CD8-positive, alpha-beta memory T cell (primary cell): ENCODE measurements around the gene HDGFL2. TPM values are rescaled to one million over a fixed set of nuclear protein-coding genes. Genes with fewer than 3 reads are reported as not detected.
A peak's percentile ranks its signal among the peaks of the same experiment; 100 is the strongest.

Experiments used
- CTCF ChIA-PET: fragments of 350-600 bp; sonication (Branson Sonifier 250); formaldehyde crosslinking; loops from one replicate; lab custom pipeline; 2021; ENCODE audit warnings: antibody characterized with exemption; lab: Charles Lee
- POLR2A ChIA-PET: fragments of 350-600 bp; sonication (Branson Sonifier 250); formaldehyde crosslinking; loops from one replicate; lab custom pipeline; 2021; ENCODE audit warnings: antibody characterized with exemption; lab: Charles Lee
- DNase-seq, 5 donors: peaks; one replicate each; pipeline versions ENCODE4 v3.0.0 to v3.0.0-alpha.2; 2020 to 2022; ENCODE audit warnings: mixed read lengths in 1 of 5
- H3K27ac ChIP-seq: one replicate; pipeline ENCODE4 v1.7.0; 2013; ENCODE audit warnings: low read depth, mild to moderate bottlenecking, low read length, moderate library complexity
- H3K27me3 ChIP-seq: 2 replicates; pipeline ENCODE4 v1.7.0; 2013; ENCODE audit warnings: low read length, mild to moderate bottlenecking; ENCODE audit not compliant: insufficient read depth, poor library complexity, severe bottlenecking
- H3K36me3 ChIP-seq: 2 replicates; pipeline ENCODE4 v1.7.0; 2013; ENCODE audit warnings: mild to moderate bottlenecking, low read length, moderate library complexity; ENCODE audit not compliant: insufficient read depth
- H3K4me1 ChIP-seq: 2 replicates; pipeline ENCODE4 v1.7.0; 2013; ENCODE audit warnings: mild to moderate bottlenecking, low read length, moderate library complexity; ENCODE audit not compliant: insufficient read depth
- H3K4me3 ChIP-seq: 2 replicates; pipeline ENCODE4 v1.7.0; 2013; ENCODE audit warnings: mild to moderate bottlenecking, low read length
- H3K9me3 ChIP-seq: 2 replicates; pipeline ENCODE4 v1.7.0; 2013; ENCODE audit warnings: mild to moderate bottlenecking, low read length
- H3K27ac Mint-ChIP-seq, 8 donors: one replicate each; pipeline ENCODE4 v1.8.0; 2020 to 2021; ENCODE audit warnings: mixed read lengths in 8 of 8, mild to moderate bottlenecking in 6 of 8, inconsistent platforms in 3 of 8, moderate library complexity in 3 of 8
- H3K27me3 Mint-ChIP-seq, 2 donors: one replicate each; pipeline ENCODE4 v1.8.0; 2020 to 2021; ENCODE audit warnings: mixed read lengths in 2 of 2, mild to moderate bottlenecking in 1 of 2, moderate library complexity in 1 of 2
- H3K36me3 Mint-ChIP-seq, 3 donors: one replicate each; pipeline ENCODE4 v1.8.0; 2020 to 2021; ENCODE audit warnings: mixed read lengths in 3 of 3, inconsistent platforms in 1 of 3, mild to moderate bottlenecking in 1 of 3
- H3K4me1 Mint-ChIP-seq, 3 donors: one replicate each; pipeline ENCODE4 v1.8.0; 2020 to 2021; ENCODE audit warnings: mixed read lengths in 3 of 3, inconsistent platforms in 1 of 3, mild to moderate bottlenecking in 1 of 3
- H3K4me3 Mint-ChIP-seq, 7 donors: one replicate each; pipeline ENCODE4 v1.8.0; 2020 to 2021; ENCODE audit warnings: mixed read lengths in 7 of 7, mild to moderate bottlenecking in 6 of 7, moderate library complexity in 4 of 7, inconsistent platforms in 2 of 7
- H3K9me3 Mint-ChIP-seq, 5 donors: one replicate each; pipeline ENCODE4 v1.8.0; 2020 to 2022; ENCODE audit warnings: mixed read lengths in 5 of 5, mild to moderate bottlenecking in 3 of 5, moderate library complexity in 2 of 5, inconsistent platforms in 1 of 5
- polyA plus RNA-seq: library from polyadenylated mRNA; unstranded; fragments of 300-500 nt; fragmentation: Illumina TruSeq; gene quantifications from one replicate; pipeline ENCODE4 v1.2.3, GENCODE V29; 2021
- total RNA-seq, 2 experiments: library from RNA; stranded (reverse); gene quantifications; one replicate each; pipeline ENCODE4 v1.2.3, GENCODE V29; 2021

The HDGFL2 gene
- total and polyA plus RNA-seq, 3 experiments from 2014 or later: 24.9 to 45.4 (median 42.7) TPM

DNA sequence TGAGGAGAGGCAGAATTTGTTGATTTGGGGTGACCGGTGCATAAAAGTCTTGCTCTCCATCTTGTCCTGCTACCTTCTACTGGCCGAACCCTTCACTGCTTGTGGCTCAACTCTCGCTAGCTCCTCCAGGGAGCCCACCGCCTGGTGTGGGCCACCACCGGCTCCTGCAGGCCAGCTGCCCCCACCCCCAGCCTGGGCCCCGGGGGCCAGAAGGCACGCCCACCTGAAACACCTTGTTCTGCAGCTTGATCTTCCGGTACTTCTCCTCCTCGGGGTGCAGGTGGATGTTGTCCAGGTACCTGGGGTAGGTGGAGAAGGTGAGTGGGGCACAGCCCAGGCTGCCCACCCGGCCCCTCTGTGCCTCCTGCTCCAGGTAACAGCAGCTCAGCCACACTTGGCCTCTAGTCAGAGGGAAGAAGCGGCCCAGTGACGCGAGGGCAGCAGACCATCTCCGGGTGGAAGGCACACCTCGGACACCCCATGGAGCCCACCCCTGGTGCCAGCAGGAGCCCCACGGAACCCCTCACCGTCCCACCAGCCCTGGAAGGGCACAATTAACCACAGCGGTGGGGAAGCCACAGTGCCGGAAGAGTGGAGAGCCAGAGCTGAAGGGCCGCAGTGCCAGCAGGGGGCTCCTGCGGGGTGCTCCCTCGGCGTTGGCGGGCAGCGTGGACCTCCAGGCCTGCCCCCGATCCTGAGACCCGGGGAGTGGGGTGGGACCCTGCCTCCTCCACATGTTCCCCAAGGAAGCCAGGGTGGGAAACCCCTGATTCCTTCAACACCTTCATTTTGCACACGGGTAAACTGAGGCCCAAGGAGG, 24.6 kb upstream of the HDGFL2 start:
- H3K4me3 ChIP-seq: no peak overlapping the region
- DNase-seq: no peak
- POLR2A ChIA-PET: no interaction called here
- H3K36me3 ChIP-seq: peaks cover 3% of the 10 kb centered on the region
- CTCF ChIA-PET: no interaction called here
- Mint-ChIP-seq H3K9me3 (no peaks in the 10 kb centered on the region), H3K4me3 (no peak overlapping the region), H3K36me3 (peaks cover 0 to 66% (median 5%) of the 10 kb centered on the region in 3 donors), H3K27me3 (no peaks in the 10 kb centered on the region), H3K4me1 (peaks cover 0 to 4% (median 0%) of the 10 kb centered on the region in 3 donors), H3K27ac (no peak overlapping the region)
- no peak overlapping the region for H3K27ac ChIP-seq
- no peaks in the 10 kb centered on the region for H3K9me3 ChIP-seq
- no peaks in the 10 kb centered on the region for H3K27me3 ChIP-seq
- H3K4me1 ChIP-seq: no peaks in the 10 kb centered on the region

DNA sequence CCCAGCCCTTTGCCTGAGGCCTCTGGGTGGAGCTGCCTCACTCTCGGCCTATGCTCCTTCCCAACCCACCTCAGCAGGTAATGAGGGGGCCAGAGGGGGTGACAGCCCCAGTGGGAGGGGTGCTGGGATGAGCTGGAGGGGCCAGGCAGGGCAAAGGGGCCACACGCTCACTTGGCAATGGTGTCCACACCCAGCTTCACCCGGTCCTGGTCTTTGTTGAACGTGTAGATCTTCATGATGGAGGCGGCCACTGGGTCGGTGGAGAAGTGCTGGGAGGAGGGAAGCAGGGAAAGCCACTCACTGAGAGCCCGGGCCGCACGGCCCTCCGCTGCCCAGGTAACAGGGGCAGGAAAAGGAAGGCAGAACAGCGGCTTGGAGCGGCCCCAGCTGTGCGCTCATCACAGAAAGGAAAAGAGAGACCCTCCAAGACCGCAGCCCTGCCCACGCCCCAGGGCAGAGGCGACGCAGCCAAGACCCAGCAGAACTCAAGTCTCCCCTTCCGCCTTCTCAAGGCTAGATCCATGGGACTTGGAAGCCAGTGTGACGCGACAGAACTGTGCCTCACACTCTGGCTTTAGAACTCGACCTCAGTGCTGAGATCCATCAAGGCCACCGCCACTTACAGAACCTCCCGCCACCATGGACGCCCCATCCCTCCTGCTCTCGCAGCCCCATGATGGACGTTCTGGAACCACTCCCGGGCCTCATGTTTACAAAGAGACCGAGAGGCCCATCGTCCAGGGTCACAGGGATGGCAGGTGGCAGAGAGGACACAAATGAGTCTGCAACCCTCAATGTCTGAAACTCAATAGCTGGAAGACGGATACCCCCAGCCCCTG, 23.7 kb upstream of the HDGFL2 start:
- H3K27ac Mint-ChIP-seq: peak overlapping the region in 1 of 8 donors; percentile 27

DNA sequence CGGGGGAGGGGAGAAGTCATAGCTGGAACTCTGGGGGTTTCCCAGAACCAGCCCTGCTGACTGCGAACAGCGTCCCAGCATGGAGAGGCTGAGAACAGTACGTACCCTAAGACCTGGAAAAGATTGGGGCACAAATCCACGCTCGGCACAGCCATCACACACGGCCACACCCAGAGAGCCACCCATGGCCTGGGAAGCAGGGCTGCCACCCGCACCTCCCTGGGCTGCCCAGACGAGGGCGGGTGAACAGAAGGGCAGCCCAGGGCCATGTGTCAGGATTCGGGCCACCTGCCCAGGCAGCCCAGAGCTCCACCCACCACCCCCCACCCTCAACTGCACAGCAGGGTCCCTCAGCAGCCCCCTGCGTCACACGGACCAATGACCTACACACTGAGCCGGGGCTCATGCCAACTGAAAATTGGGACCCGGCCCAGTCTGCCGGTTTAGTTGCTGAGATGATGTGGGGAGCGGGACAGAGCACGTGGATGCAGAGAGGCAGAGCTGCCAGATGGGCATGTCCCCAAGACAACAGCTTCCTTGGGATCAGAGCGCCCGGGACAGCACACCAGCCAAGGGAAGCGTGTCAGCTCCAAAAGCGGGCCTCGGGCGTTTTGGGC, 23.0 kb upstream of the HDGFL2 start:
- H3K4me1 ChIP-seq: no peaks in the 10 kb centered on the region
- H3K4me3 Mint-ChIP-seq: no peak overlapping the region
- no peaks in the 10 kb centered on the region for H3K27me3 ChIP-seq
- peaks cover 0 to 74% (median 5%) of the 10 kb centered on the region in 3 donors for H3K36me3 Mint-ChIP-seq
- peaks cover 3% of the 10 kb centered on the region for H3K36me3 ChIP-seq
- H3K4me1 Mint-ChIP-seq: peaks cover 0 to 4% (median 0%) of the 10 kb centered on the region in 3 donors
- no peak for DNase-seq
- H3K9me3 ChIP-seq: no peaks in the 10 kb centered on the region
- no peak overlapping the region for H3K4me3 ChIP-seq
- H3K27ac ChIP-seq: no peak overlapping the region
- H3K9me3 Mint-ChIP-seq: no peaks in the 10 kb centered on the region
- CTCF ChIA-PET: interaction anchor here (1.0 to 1.8 kb wide), 2 partner anchors 49 to 79 kb away, joined by 3 read pairs; partner anchors contain the start of gene SH3GL1
- no peaks in the 10 kb centered on the region for H3K27me3 Mint-ChIP-seq
- POLR2A ChIA-PET: no interaction called here
- H3K27ac Mint-ChIP-seq: no peak overlapping the region

More for the DNA sequence above, 23.7 kb upstream of the HDGFL2 start:
- Mint-ChIP-seq H3K9me3 (no peaks in the 10 kb centered on the region), H3K4me3 (no peak overlapping the region), H3K4me1 (peaks cover 0 to 4% (median 0%) of the 10 kb centered on the region in 3 donors), H3K27me3 (no peaks in the 10 kb centered on the region), H3K36me3 (peaks cover 0 to 73% (median 5%) of the 10 kb centered on the region in 3 donors)
- H3K36me3 ChIP-seq: peaks cover 3% of the 10 kb centered on the region
- no peak overlapping the region for H3K27ac ChIP-seq
- H3K4me1 ChIP-seq: no peaks in the 10 kb centered on the region
- no peak overlapping the region for H3K4me3 ChIP-seq
- H3K27me3 ChIP-seq: no peaks in the 10 kb centered on the region
- POLR2A ChIA-PET: no interaction called here
- H3K9me3 ChIP-seq: no peaks in the 10 kb centered on the region
- CTCF ChIA-PET: no interaction called here
- no peak for DNase-seq

DNA sequence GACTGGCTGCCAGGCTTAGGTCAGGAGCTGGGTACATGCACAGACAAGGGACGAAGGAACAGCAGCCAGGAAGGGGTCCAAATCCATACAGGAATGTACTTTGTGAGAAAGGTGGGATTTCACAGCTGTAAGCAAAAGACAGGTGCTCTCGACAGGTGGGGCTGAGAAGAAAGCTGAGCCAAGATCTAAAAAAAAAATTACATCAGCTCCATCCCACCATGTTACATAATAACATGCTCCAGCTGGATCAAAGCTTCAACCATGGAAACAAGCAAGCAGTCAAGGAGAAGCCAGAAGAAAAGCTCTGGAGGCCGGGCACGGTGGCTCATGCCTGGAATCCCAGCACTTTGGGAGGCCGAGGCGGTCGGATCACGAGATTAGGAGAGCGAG, 22.5 kb upstream of the HDGFL2 start:
- no peak overlapping the region for H3K27ac ChIP-seq
- ChIA-PET POLR2A (no interaction called here), CTCF (interaction anchor here (1.0 to 1.8 kb wide), 2 partner anchors 49 to 80 kb away, joined by 3 read pairs; partner anchors contain the start of gene SH3GL1)
- Mint-ChIP-seq H3K36me3 (peaks cover 0 to 71% (median 5%) of the 10 kb centered on the region in 3 donors), H3K27ac (peak overlapping the region in 1 of 8 donors; percentile 7), H3K9me3 (no peaks in the 10 kb centered on the region), H3K4me3 (no peak overlapping the region), H3K27me3 (no peaks in the 10 kb centered on the region), H3K4me1 (peaks cover 0 to 4% (median under 1%) of the 10 kb centered on the region in 3 donors)
- no peaks in the 10 kb centered on the region for H3K27me3 ChIP-seq
- H3K9me3 ChIP-seq: no peaks in the 10 kb centered on the region
- no peak overlapping the region for H3K4me3 ChIP-seq
- H3K36me3 ChIP-seq: peaks cover 3% of the 10 kb centered on the region
- H3K4me1 ChIP-seq: no peaks in the 10 kb centered on the region
- DNase-seq: no peak

DNA sequence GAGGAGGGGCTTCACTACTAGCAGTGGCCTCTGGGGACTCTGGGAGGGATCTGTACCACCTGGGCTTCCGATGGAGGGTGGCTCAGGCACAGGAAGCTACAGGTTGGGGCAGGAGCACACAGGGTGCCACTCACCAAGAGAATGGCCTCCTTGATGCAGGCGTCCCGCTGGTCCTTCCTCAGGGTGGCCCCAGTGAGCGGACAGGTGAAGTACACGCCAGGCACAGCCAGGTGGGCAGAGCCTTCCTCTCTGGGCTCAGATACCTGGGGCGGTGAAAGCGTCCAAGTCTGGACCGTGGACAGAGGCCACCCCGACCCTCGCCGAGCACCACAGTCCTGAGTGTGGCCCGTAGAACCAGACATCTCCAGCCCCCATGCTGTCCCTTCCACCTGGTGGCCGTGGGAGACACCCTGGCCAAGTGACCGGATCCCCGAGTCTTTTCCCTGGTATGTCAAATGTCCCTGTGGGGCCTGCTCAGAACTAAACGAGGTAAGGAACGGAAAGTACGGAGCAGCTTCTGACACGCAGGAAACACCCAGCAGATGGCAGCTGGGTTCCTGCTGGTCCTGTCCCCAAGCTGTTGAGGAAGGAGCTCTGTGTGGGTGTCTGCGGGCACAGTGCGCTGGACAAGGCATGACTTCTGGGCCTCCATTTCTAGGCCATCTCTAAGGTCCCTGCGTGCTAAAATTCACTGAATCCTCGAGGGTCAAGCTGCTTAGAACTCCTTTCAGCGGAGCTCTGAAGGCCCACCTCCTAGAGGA, 19.7 kb upstream of the HDGFL2 start:
- no peak overlapping the region for H3K27ac Mint-ChIP-seq
- ChIA-PET POLR2A (no interaction called here), CTCF (no interaction called here)
- H3K36me3 Mint-ChIP-seq: peaks cover 0 to 66% (median 5%) of the 10 kb centered on the region in 3 donors
- peaks cover 17% of the 10 kb centered on the region for H3K4me1 ChIP-seq
- H3K9me3 Mint-ChIP-seq: no peaks in the 10 kb centered on the region
- H3K4me3 ChIP-seq: no peak overlapping the region
- no peak overlapping the region for H3K4me3 Mint-ChIP-seq
- H3K4me1 Mint-ChIP-seq: peaks cover 14 to 25% (median 23%) of the 10 kb centered on the region in 3 donors
- no peak overlapping the region for H3K27ac ChIP-seq
- peaks cover 0 to 1% of the 10 kb centered on the region in 2 donors for H3K27me3 Mint-ChIP-seq
- no peak for DNase-seq
- peaks cover 3% of the 10 kb centered on the region for H3K36me3 ChIP-seq
- H3K9me3 ChIP-seq: no peaks in the 10 kb centered on the region
- no peaks in the 10 kb centered on the region for H3K27me3 ChIP-seq

DNA sequence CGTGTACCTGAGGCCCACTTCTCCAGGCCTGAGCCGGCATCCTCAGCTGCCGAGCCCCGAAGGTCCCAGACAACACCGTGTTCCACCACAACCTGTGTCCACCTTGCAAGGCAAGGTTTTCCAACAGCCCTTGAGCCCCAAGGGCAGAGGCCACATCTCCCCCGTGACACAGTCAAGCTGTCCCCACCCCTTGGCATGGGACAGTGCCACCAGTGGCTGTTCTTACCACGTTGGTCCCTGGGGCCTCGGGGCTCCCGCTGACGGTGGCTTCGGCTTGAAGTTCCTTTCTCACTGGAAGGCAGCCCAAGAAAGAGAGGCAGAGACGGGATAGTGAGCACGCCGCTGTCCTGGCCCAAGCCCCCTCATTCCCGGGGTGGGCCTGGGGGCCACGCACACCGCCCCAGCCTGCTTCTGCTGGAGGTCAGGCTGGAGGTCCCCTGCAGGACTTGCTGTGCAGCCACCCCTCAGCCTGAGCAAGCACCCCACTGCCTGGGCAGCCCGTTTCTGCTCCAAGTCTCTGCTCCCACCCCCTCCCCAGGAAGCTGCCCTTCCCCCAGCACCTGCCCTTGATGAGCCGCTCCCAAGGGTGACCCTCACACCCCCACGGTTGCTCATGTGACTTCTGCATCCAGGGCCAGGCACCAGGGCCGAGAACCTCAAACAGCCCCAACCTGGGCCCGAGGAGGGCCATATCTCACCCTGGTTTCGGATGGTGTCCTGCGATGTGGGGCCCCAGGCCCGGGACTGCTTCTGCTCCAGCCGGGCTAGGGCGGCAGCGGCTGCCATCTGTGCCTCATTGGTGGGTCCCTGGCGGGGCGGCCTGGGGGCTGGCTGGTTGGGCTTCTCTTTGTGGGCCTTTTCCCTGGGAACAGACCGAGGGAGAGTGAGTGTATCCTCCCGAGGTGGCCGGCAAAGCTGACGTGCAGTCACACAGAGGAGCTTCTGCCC, 18.6 kb upstream of the HDGFL2 start:
- peaks cover 3% of the 10 kb centered on the region for H3K36me3 ChIP-seq
- H3K4me1 Mint-ChIP-seq: peaks cover 18 to 30% (median 23%) of the 10 kb centered on the region in 3 donors
- ChIA-PET CTCF (no interaction called here), POLR2A (no interaction called here)
- H3K4me3 ChIP-seq: no peak overlapping the region
- H3K27me3 ChIP-seq: no peaks in the 10 kb centered on the region
- DNase-seq: no peak
- no peaks in the 10 kb centered on the region for H3K9me3 Mint-ChIP-seq
- H3K4me1 ChIP-seq: peaks cover 17% of the 10 kb centered on the region
- peaks cover 0 to 1% of the 10 kb centered on the region in 2 donors for H3K27me3 Mint-ChIP-seq
- peak overlapping the region in 1 of 8 donors; percentile 26 for H3K27ac Mint-ChIP-seq
- peaks cover 0 to 58% (median 5%) of the 10 kb centered on the region in 3 donors for H3K36me3 Mint-ChIP-seq
- no peaks in the 10 kb centered on the region for H3K9me3 ChIP-seq
- H3K27ac ChIP-seq: no peak overlapping the region
- no peak overlapping the region for H3K4me3 Mint-ChIP-seq
